Fibroblast of mammary gland (primary cell): ENCODE measurements around the gene PPOX.

Experiments used
- DNase-seq: peaks from one replicate; pipeline ENCODE4 v3.0.0-alpha.2; 2010; ENCODE audit warnings: low read depth
- H3K4me3 ChIP-seq: 2 replicates; pipeline ENCODE4 v1.5.1; 2011; ENCODE audit warnings: low read depth, mild to moderate bottlenecking, low read length, moderate library complexity; ENCODE audit not compliant: control insufficient read depth
- CTCF ChIP-seq: conservative IDR thresholded peaks from 2 replicates; pipeline ENCODE4 v1.5.1; 2011; ENCODE audit warnings: low read depth, low read length, inconsistent platforms; ENCODE audit not compliant: control insufficient read depth, insufficient read depth

Gene PPOX

GRCh38 chr1:161179698-161180097 lies 13.5 kb downstream of the PPOX start:
- no peak for DNase-seq
- TF ChIP-seq CTCF, result no peak
- H3K4me3 ChIP-seq, result no peak overlapping the region

- H3K4me3 ChIP-seq, result no peak overlapping the region
- peak; percentile 49 for TF ChIP-seq CTCF
- peak; percentile 72 for DNase-seq
These were observed 14.4 kb downstream of the PPOX start for GRCh38 chr1:161180639-161181038.

- DNase-seq, result peak; percentile 89
- no peak for TF ChIP-seq CTCF
- H3K4me3 ChIP-seq, result no peak overlapping the region
These were observed 16.0 kb downstream of the PPOX start for GRCh38 chr1:161182214-161182613.

GRCh38 chr1:161185282-161185682 lies 19.1 kb downstream of the PPOX start:
- no peak overlapping the region for H3K4me3 ChIP-seq
- peak; percentile 92 for DNase-seq
- TF ChIP-seq CTCF, result no peak

GRCh38 chr1:161185732-161186311 lies 19.6 kb downstream of the PPOX start:
- no peak overlapping the region for H3K4me3 ChIP-seq
- peak; percentile 30 for DNase-seq
- no peak for TF ChIP-seq CTCF

- no peak for TF ChIP-seq CTCF
- no peak overlapping the region for H3K4me3 ChIP-seq
- DNase-seq, result peak; percentile 24
These were observed 21.1 kb downstream of the PPOX start for GRCh38 chr1:161187311-161187710.

GRCh38 chr1:161188381-161188780 lies 22.2 kb downstream of the PPOX start:
- DNase-seq, result no peak
- no peak overlapping the region for H3K4me3 ChIP-seq
- no peak for TF ChIP-seq CTCF
